Prostate gland (tissue), 2 donors: ENCODE results near the gene FAHD1. TPM values are rescaled to one million over a fixed set of nuclear protein-coding genes. Genes with fewer than 3 reads are reported as not detected.

Experiments
- DNase-seq: peaks from one replicate; pipeline ENCODE4 v3.0.0-alpha.2; 2019; ENCODE audit warnings: low spot score
- H3K27ac ChIP-seq, 2 donors: fragments of 200-600 bp; sonication (generic); 2 replicates each; pipeline ENCODE4 v1.5.1; 2017 to 2019
- H3K27me3 ChIP-seq: fragments of 200-600 bp; sonication (generic); replicated peaks from 2 replicates; pipeline ENCODE4 v1.5.1; 2019; ENCODE audit not compliant: insufficient read depth
- H3K36me3 ChIP-seq, 2 donors: fragments of 200-600 bp; sonication (generic); 1 replicate in 1 of 2; 2 replicates in 1 of 2; pipeline versions ENCODE4 v1.5.1 to v1.8.1; 2017 to 2019
- H3K4me1 ChIP-seq: fragments of 200-600 bp; sonication (generic); replicated peaks from 2 replicates; pipeline ENCODE4 v1.5.1; 2019
- H3K4me3 ChIP-seq, 2 donors: fragments of 200-600 bp; sonication (generic); 2 replicates each; pipeline ENCODE4 v1.5.1; 2017 to 2019
- H3K9me3 ChIP-seq: fragments of 200-600 bp; sonication (generic); 2 replicates; pipeline ENCODE4 v1.5.1; 2017
- CTCF ChIP-seq, 4 experiments: fragments of 200-600 bp in 2 of 4; fragments of 450-650 bp in 2 of 4; sonication (generic) in 2 of 4; IDR thresholded peaks; 1 replicate in 3 of 4; 2 replicates in 1 of 4; pipeline ENCODE4 v1.5.1; 2016 to 2019; ENCODE audit warnings: antibody characterized with exemption in 4 of 4, mild to moderate bottlenecking in 2 of 4, moderate library complexity in 2 of 4
- POLR2A ChIP-seq: fragments of 450-650 bp; IDR thresholded peaks from one replicate; pipeline ENCODE4 v1.6.1; 2016; ENCODE audit warnings: antibody characterized with exemption, mild to moderate bottlenecking
- POLR2AphosphoS5 ChIP-seq: sonication (generic); formaldehyde crosslinking; IDR thresholded peaks from one replicate; pipeline ENCODE4 v1.6.1; 2017; ENCODE audit warnings: antibody characterized with exemption
- WGBS: methylation state at CpG from one replicate; pipeline ENCODE4 v1.1.5; 2018; 5-methylcytosine and 5-hydroxymethylcytosine counted together
- intact Hi-C: fragments of 100-400 bp; cut with DNase I; formaldehyde crosslinking; loops from one replicate; pipeline ENCODE4 v1.14.2; 2022
- total RNA-seq, 2 donors: library from RNA; depleted of rRNA; stranded (reverse); fragments of >200 nt; gene quantifications; one replicate each; pipeline ENCODE4 v1.1.0, GENCODE V29; 2016

The FAHD1 gene
- total RNA-seq, 2 donors from 2014 or later, result 42.3 to 45.5 TPM

GRCh38 chr16:1823821-1824220 lies 3.2 kb upstream of the FAHD1 start:
- no peaks in the 10 kb centered on the region for H3K4me1 ChIP-seq
- DNase-seq, result no peak
- no peak overlapping the region for H3K4me3 ChIP-seq
- intact Hi-C loops, result no loop called here
- WGBS, result 68% methylated on average over 9 of the region's 9 CpGs
- no peaks in the 10 kb centered on the region for H3K9me3 ChIP-seq
- TF ChIP-seq CTCF (IDR thresholded peaks at IDR 0.05) (no peak), POLR2A (no peak), POLR2AphosphoS5 (no peak)
- no peak overlapping the region for H3K27ac ChIP-seq
- H3K36me3 ChIP-seq, result peaks cover 3 to 5% of the 10 kb centered on the region in 2 donors
- H3K27me3 ChIP-seq, result no peaks in the 10 kb centered on the region

- Histone ChIP-seq H3K9me3 (no peaks in the 10 kb centered on the region), H3K4me1 (no peaks in the 10 kb centered on the region), H3K27me3 (no peaks in the 10 kb centered on the region), H3K4me3 (peak overlapping the region; percentile 60 to 90), H3K27ac (peak overlapping the region; percentile 36 to 86), H3K36me3 (peaks cover 0 to 5% of the 10 kb centered on the region in 2 donors)
- DNase-seq, result no peak
- TF ChIP-seq POLR2A, result no peak
- no peak for TF ChIP-seq CTCF (IDR thresholded peaks at IDR 0.05)
- TF ChIP-seq POLR2AphosphoS5, result no peak
- intact Hi-C loops, result no loop called here
- WGBS, result 68% methylated on average over 15 of the region's 15 CpGs
These were observed 1.6 kb upstream of the FAHD1 start for GRCh38 chr16:1825381-1825863.

GRCh38 chr16:1825864-1826690 lies 929 bp upstream of the FAHD1 start:
- intact Hi-C loops, result no loop called here
- TF ChIP-seq POLR2AphosphoS5 (no peak), CTCF (IDR thresholded peaks at IDR 0.05) (peak in 1 of 4 experiments; percentile 26)
- Histone ChIP-seq H3K36me3 (peaks cover 0 to 5% of the 10 kb centered on the region in 2 donors), H3K4me1 (no peaks in the 10 kb centered on the region), H3K27me3 (no peaks in the 10 kb centered on the region), H3K27ac (peak overlapping the region; percentile 36 to 86), H3K4me3 (peak overlapping the region; percentile 60 to 90), H3K9me3 (no peaks in the 10 kb centered on the region)
- under 1% methylated on average over 63 of the region's 96 CpGs for WGBS
- DNase-seq, result no peak

- Histone ChIP-seq H3K27me3 (no peaks in the 10 kb centered on the region), H3K36me3 (no peaks in the 10 kb centered on the region), H3K4me1 (no peaks in the 10 kb centered on the region), H3K9me3 (no peaks in the 10 kb centered on the region), H3K4me3 (no peak overlapping the region), H3K27ac (no peak overlapping the region)
- intact Hi-C loops, result no loop called here
- 76% methylated on average over 11 of the region's 11 CpGs for WGBS
- TF ChIP-seq CTCF (IDR thresholded peaks at IDR 0.05) (no peak), POLR2AphosphoS5 (no peak), POLR2A (no peak)
- DNase-seq, result no peak
These were observed 1.8 kb downstream of the FAHD1 start for GRCh38 chr16:1828645-1829410.
